Stimulated activated CD8-positive, alpha-beta memory T cell treated with anti-CD3 and anti-CD28 coated beads, Interleukin-15, amount 100 ng/mL, for 4 hours (primary cell): ENCODE measurements around the gene URI1.

Source experiments
- DNase-seq, 2 donors: peaks; one replicate each; pipeline ENCODE4 v3.0.0-alpha.2; 2020; ENCODE audit warnings: low read depth in 2 of 2

URI1 gene

DNA sequence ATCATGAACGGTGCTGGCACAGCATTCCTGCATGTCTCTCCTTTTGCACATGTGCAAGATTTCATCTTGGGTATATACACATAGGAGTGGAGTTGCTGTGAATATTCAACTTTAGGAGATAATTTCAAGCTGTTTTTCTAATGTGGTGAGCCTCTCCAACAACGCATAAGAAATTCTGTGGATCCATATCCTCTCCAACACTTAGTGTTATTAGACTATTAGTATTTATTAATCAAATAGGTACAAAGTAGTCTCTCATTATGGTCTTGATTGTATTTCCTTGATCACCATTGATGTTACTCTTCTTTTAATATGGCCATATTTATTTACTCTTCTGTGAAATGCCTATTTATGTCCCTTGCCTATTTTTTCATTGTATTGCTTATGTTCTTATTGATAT is 114.5 kb downstream of the URI1 start:
- DNase-seq = no peak

DNA sequence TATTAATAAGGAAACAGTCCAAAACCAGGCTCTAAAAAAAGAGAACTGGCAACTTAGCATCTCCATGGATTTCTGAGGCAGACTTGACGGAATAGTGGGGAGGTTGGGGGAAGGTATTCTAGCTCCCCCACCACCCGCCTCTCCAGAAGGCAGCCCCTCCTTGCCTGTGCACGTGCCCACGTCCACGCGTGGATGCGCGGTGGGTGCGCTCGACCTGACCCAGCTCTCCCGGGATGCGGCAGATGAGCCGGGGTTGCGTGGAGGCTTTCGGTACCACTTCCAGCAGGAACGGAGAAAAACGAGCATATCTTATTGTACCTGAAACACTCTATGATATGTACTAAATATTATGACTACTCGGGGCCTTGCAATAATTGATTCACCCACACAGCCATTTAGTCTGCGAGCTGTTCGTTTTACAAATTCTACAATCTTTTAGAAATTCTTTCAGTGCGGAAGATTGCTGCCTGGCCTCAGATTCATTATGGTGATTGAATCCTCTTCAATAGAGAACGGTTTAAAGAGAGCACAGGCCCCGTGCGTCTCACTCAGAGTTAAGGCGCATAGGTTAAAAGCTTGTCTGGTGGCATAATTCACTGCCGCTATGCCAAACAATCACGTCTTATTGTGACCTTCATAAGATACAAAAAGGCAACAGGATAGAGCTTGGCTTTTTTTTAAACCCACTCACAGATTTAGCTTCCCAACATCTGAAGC is 117.9 kb downstream of the URI1 start:
- no peak for DNase-seq

DNA sequence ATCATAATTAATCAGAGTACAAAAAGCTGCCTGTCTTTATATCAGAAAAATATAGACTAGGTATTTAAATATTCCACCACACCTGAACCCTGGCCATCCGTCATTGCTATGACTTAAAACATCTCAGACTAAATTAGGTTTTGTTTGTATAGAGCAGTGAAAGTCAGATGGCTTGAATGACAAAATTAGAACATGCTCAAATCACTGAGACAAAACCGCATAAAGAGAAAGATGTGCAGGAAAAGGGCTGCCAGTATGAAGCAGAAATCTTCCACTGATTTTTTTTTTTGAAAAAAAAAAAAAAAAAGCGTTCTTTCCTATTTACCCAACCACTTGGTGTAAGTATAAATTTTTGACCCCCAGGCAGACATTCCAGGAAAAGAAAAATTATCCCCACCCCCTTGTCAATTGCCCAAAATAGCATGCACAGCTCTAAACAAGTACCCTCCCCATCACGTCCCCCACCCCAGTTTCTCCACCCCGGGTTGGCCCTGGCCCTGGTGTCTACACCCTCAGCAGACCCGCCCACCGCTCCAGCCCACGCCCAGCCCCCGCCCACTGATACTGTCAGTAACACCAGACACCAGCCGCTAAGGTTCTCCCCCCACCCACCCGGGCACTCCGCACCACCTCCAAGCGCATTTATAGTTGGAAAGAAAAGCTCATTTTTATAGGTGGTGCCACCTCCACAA is 118.6 kb downstream of the URI1 start:
- no peak for DNase-seq

DNA sequence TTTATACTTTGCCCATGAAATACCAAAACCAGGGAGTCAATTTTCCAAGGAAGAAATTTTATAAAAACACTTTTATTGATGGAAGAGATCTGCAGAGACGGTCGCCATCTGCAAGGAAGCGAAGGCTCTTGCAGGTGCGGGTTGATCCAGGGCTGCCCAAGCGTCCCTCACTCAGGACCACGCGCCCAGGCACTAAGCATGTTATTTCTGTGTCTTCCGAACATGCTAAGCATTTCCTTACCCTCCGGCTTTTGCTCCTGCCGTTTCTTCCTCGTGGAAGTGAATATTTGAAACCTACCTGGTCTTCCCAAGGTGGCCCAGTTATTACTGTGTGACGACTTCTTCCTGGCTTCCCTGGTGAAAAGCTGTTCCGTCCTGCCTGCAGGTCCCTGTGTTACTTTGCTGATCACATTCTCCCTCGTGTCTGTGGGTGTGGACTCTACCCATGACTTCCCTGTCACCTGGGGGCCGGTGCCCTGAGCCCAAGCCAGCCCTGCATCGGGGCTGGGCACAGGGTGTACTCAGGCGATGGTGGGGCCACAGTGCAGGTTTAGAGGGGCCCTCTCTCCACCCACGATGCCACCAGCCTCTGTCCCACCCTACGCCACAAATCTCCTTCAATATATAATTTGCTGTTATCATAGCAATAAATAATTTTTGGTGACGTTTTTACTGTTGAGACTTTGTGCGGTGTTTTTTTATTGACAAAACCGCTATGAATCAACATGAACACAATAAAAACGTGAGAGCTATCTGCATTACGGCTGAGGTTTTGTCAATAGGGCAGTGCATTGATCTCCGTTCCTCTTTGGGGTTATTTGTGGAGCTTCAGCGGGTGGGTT is 119.4 kb downstream of the URI1 start:
- no peak for DNase-seq

DNA sequence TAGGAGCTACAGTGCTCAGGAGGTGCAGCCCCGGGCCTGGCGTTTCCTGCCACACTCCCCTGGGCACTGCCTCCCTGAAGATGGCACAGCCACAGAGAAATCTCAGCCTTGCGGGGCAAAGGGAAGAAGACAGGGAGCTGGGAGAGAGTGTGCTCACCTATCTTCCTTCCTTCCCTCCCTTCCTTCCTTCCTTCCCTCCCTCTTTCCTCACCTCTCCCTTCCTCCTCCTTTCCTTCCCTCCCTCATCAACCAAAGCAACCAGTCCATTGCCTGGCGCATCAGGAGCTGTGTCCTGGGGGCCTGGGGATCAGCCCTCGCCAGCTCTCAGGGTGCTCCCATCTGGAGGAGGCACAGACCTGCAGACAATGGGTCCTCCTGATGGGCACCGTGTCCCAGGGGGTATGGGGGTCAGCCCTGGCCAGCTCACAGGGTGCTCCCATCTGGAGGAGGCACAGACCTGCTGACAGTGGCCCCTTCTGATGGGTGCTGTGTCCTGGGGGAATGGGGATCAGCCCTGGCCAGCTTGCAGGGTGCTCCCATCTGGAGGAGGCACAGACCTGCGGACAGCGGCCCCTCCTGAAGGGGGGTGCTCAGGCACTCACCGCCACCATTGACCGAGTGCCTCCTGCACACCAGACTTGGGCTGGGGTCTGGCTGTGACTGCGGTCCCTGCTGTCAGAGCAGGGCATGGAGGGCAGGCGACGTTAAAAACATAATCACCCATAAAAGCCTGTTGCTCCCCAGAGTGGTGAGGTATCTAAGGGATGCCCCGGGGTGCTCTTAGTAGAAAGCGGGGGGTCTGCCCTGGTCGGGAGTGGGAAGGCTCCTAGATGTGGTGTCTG is 120.2 kb downstream of the URI1 start:
- DNase-seq = no peak

DNA sequence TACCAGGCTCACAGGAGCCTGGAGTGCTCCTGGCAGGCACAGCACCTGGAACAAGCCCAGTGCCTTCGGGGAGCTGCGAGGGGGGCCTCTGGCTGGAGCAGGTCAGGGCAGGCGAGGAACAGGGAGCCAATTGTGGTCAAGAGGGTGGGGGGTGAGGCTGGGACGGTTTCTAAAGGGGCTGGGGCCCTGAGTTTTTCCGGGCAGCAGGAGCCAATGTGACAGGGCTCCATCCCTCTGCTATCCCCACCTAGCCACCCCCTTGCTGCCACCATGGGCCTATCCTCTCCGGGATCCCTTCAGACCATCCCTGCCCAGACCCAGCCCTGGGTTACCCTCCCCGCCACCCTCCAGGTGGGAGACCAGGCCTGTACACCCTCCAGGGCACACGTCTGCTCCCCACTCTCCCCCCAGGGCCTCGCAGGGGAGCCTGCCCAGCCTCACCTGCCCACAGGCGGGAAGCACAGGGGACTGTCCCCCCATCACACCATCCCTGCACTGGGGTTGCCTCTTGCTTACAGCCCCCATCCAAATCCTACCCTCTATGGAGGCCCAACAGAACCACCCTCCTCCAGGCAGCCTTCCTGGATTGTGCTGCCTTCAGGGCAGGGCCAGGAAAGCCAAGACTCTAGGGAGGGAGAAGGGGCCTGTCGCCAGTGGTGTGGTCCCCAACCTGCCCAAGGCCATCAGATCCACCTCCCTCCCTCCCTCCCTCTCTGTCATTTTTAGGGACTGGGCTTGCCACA is 121.0 kb downstream of the URI1 start:
- DNase-seq = no peak

DNA sequence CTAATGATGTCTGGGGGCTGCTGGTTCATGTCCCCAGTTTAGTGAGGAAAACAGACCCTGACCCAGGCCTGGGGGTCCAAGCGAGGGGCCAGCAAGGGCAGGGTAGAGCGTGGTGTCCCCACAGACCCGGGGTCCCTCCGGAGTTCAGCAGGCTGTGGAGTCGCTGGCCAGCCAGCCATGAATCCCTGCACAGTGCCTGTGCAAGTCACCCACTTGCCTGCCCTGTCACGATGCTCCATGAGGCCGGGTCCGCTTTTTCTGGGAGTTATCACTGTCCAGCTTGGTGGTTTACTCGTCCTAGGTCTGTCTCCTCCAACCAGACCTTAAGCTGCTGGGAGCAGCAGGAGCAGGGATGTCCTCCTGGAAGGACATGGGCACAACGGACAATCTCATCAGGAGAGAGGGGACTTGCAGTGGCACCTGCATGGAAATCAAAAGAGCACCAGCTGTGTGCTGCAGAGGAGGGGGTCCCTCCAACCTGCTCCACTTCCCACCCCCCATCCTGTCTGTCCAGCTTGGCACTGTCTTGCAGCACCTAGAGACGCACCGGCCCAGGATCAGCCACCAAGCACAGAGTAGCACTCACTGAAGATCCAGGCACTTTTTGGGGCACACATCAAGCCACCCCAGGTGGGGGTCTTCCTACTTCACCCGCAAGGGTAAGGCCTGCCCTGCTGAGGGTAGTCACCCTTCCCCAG is 121.8 kb downstream of the URI1 start:
- no peak for DNase-seq

DNA sequence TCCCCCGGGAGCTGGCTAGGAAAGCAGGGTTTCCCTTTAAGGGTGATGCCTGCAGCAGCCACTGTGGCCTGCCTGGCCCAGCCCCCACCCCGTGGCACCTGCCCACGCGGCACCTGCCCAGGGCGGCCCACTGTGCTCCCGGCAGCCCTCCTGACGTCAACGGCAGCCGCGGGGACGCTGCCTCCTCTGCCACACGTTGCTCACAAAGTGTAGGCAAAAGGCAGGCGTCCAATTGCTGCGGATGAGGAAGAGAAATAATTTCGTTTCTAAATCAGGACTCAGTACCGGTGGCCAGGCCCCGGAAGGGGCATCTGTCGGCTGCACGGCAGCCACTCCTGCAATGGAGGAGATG is 122.3 kb downstream of the URI1 start:
- no peak for DNase-seq

DNA sequence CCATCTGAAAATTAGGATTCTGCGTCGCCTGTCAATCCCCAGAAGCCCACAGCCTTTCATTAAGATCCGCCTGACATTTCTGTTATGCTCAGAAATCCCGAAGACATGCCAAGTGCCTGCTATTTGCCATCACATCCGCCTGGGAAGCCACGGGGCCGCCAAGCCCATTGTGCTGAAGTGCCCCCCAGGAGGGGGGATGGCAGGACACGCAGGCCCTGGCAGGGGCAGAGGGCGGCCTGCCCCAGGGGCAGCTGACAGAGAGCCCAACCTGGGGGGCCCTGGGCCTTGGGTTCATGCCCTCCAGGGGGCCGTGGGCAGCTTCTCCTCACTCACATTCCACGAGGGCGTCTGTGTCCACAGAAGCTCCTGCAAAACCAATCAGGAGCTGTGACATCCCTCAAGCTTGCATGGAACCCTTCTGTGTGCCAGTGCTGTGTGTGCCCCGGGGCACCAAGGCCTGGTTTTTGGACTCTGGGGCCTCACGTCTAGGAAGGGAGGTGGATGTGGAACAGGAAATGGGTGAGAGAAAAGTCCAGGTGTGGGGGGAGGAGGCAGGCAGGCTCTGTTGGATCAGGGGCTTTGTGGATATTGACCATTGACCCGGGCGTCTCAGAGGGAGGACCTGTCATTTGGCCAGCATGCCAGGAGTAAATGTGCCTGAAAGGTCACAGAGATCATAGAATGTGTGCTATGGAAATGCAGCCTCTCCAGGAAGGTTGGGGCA is 122.9 kb downstream of the URI1 start:
- DNase-seq = no peak

DNA sequence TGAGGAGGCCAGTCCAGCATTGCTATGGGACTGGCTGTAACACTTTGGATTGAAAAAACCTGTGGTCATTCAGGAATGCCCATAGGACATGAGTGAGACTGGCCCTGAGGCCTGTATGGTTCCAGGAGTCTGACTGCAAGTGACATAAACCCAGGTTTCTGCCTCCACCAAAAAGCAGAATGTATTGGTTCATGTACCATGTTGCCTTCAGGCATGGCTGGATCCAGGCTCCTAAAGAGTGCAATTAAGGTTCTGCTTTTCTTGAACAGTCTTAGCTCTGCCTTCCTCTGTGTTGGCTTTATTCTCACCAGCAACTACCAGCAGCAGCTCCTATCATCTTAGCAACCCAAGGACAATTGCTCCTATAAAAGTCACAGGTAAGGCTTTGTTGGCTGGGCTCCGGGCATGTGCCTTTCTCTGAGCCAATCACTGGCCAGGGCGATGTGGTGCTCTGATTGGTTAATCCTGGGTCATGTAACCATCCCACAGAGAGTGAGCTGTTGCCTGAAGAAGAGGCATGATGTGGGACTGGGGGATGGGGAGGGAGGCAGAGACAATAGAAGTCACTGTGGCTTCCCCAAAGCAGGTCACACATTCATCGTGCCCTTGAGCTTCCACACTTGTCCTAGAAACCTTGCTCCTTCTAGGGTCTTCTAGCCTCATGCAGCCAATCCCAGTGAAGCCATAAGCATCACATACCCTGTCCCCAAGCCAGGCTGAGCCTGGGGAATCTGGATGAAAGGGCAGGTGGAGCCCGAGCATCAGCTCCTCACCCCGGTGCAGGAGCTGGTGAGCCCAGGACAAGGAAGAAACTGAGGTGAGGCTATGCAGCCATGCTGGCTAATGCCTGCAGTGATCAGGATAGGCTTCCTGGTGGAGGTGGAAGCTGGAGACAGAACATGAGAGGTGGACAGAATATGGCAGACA is 123.9 kb downstream of the URI1 start:
- no peak for DNase-seq
